Erythroblast (primary cell): Measurements from ENCODE around the gene FSIP1.

Experiments used
- GATA1 ChIP-seq: IDR thresholded peaks from 2 replicates; pipeline ENCODE4 v1.6.1; 2011; ENCODE audit warnings: low read depth, mild to moderate bottlenecking, control low read depth, low read length, moderate library complexity
- POLR2A ChIP-seq: IDR thresholded peaks from 2 replicates; pipeline ENCODE4 v1.6.1; 2011; ENCODE audit warnings: mild to moderate bottlenecking, low read length

DNA sequence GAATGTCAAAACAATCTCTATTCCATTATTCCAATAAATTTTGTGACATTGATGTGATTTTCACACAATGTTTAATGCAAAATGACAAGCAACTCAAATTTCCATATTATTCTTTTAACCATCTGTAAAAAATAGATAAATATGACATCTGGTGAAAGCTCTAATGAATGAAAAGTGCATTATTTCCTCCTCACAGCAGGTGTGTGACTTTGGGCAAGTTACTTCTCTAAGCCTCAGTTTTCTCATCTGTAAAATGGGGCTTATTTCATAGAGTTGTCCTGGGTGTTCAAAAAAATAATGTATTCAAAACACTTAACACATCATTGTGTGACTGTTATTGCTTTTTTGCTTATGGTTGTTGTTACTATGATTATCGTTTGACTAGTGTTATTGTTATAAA lies 131.3 kb downstream of the FSIP1 start:
- TF ChIP-seq POLR2A = no peak
- TF ChIP-seq GATA1 = no peak
